Natural killer cell (primary cell): ENCODE results near the gene GLI1. TPM values are rescaled to one million over a fixed set of nuclear protein-coding genes. Genes with fewer than 3 reads are reported as not detected.

Source experiments
- ATAC-seq, 3 donors: fragments of 150-1000 bp in 2 of 3; fragments of 200-7000 bp in 1 of 3; cut with Tn5 transposase; 1 replicate in 1 of 3; 2 replicates in 2 of 3; pipeline ENCODE4 v1.10.0; 2021; ENCODE audit warnings: mild to moderate bottlenecking in 2 of 3, moderate library complexity in 2 of 3
- DNase-seq, 2 donors: peaks; one replicate each; pipeline versions ENCODE4 v3.0.0 to v3.0.0-alpha.2; 2013 to 2021; ENCODE audit warnings: mixed read lengths in 1 of 2
- H3K27ac ChIP-seq: one replicate; pipeline ENCODE4 v1.5.1; 2013; ENCODE audit warnings: mild to moderate bottlenecking, low read length
- H3K27me3 ChIP-seq: one replicate; pipeline ENCODE4 v1.6.1; 2013; ENCODE audit warnings: low read length; ENCODE audit not compliant: control insufficient read depth, insufficient read depth
- H3K36me3 ChIP-seq: one replicate; pipeline ENCODE4 v1.6.1; 2013; ENCODE audit warnings: low read length; ENCODE audit not compliant: control insufficient read depth, insufficient read depth
- H3K4me1 ChIP-seq: one replicate; pipeline ENCODE4 v1.6.1; 2013; ENCODE audit warnings: low read length; ENCODE audit not compliant: control insufficient read depth, insufficient read depth
- H3K4me3 ChIP-seq: one replicate; pipeline ENCODE4 v1.5.1; 2013; ENCODE audit warnings: low read length
- H3K9me3 ChIP-seq: one replicate; pipeline ENCODE4 v1.6.1; 2013; ENCODE audit warnings: low read length; ENCODE audit not compliant: control insufficient read depth, insufficient read depth
- H3K27ac Mint-ChIP-seq, 2 donors: one replicate each; pipeline ENCODE4 v1.8.0; 2022; ENCODE audit warnings: mild to moderate bottlenecking in 2 of 2, mixed read lengths in 2 of 2, moderate library complexity in 1 of 2
- H3K27me3 Mint-ChIP-seq, 2 donors: one replicate each; pipeline ENCODE4 v1.8.0; 2022; ENCODE audit warnings: low read depth in 2 of 2, mixed read lengths in 2 of 2
- H3K36me3 Mint-ChIP-seq: one replicate; pipeline ENCODE4 v1.8.0; 2022; ENCODE audit warnings: mixed read lengths
- H3K4me1 Mint-ChIP-seq, 2 donors: one replicate each; pipeline ENCODE4 v1.8.0; 2022; ENCODE audit warnings: mixed read lengths in 2 of 2
- H3K4me3 Mint-ChIP-seq: one replicate; pipeline ENCODE4 v1.8.0; 2022; ENCODE audit warnings: mild to moderate bottlenecking, moderate library complexity, mixed read lengths
- H3K9me3 Mint-ChIP-seq, 2 donors: one replicate each; pipeline ENCODE4 v1.8.0; 2022; ENCODE audit warnings: mixed read lengths in 2 of 2
- WGBS: methylation state at CpG from one replicate; pipeline ENCODE4 v1.1.7; 2013; ENCODE audit warnings: missing lambda C conversion rate; ENCODE audit not compliant: insufficient coverage; 5-methylcytosine and 5-hydroxymethylcytosine counted together
- intact Hi-C: fragments of 100-400 bp; cut with micrococcal nuclease; formaldehyde crosslinking; loops from one replicate; pipeline ENCODE4 v1.14.2; 2022
- total RNA-seq, 4 donors: library from RNA; stranded (reverse); fragments of 120-200 nt in 1 of 4; gene quantifications; one replicate each; pipeline versions ENCODE4 v1.2.3 to v1.2.4, GENCODE V29; 2013 to 2022
- TF ChIP-seq, protein P1 (sequence below): fragments of 200-600 bp; IDR thresholded peaks from one replicate; pipeline ENCODE4 v1.8.0; 2022; ENCODE audit warnings: antibody characterized with exemption

The GLI1 gene
- total RNA-seq, 3 donors from 2014 or later (not counting 1 experiment from before 2014, with no cell fraction given) = 0.50 to 1.4 (median 0.99) TPM

DNA sequence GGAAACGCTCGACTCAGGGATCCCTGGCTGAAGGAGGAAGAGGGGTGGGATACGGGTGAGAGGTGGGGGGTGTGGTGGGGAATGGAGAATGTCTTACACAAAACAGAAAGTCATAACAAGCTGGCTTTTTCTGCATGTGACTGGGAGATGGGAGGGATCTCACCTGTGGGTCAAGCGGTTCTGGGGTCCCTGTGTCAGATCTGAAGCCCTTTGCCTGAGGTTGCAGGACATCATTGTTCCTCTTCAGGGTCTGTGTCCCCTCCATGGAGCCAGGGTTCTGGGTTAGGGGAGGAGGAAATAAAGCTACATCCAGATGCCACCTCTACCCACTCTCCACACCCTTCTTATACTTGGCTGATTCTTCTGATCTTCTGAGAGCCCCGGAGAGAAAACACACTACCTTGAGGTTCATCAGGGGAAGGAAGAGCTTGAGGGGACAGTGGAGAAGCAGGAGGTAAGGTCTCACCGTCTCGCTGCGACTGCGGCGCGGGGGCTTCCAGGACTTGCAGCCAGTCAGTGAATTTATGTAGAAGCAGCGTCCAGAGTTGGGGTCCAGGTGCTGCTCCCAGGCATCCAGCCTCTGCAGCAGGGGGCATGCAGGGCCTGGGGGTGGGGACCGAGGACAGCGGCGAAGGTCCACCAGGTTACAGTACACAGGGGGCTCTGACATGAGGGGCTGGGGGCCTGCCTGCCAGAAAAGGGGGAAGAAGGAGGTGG, 17.6 kb downstream of the GLI1 start:
- Mint-ChIP-seq H3K4me1 (peaks cover 83 to 91% of the 10 kb centered on the region in 2 donors), H3K36me3 (peaks cover 19% of the 10 kb centered on the region), H3K4me3 (peak overlapping the region; percentile 85), H3K27ac (peak overlapping the region; percentile 97 to 98), H3K9me3 (no peaks in the 10 kb centered on the region), H3K27me3 (no peaks in the 10 kb centered on the region)
- peak overlapping the region; percentile 99 for H3K27ac ChIP-seq
- intact Hi-C loops = loop anchor here (2.0 to 5.0 kb wide), 3 partner anchors 14 to 265 kb away; no protein-coding TSS in a partner anchor
- 1% methylated on average over 15 of the region's 15 CpGs for WGBS
- H3K4me1 ChIP-seq = peaks cover 89% of the 10 kb centered on the region
- H3K36me3 ChIP-seq = peaks cover 28% of the 10 kb centered on the region
- H3K9me3 ChIP-seq = no peaks in the 10 kb centered on the region
- peak overlapping the region; percentile 57 for H3K4me3 ChIP-seq
- peak in 1 of 2 donors; percentile 58 for DNase-seq
- TF ChIP-seq, protein P1, sequence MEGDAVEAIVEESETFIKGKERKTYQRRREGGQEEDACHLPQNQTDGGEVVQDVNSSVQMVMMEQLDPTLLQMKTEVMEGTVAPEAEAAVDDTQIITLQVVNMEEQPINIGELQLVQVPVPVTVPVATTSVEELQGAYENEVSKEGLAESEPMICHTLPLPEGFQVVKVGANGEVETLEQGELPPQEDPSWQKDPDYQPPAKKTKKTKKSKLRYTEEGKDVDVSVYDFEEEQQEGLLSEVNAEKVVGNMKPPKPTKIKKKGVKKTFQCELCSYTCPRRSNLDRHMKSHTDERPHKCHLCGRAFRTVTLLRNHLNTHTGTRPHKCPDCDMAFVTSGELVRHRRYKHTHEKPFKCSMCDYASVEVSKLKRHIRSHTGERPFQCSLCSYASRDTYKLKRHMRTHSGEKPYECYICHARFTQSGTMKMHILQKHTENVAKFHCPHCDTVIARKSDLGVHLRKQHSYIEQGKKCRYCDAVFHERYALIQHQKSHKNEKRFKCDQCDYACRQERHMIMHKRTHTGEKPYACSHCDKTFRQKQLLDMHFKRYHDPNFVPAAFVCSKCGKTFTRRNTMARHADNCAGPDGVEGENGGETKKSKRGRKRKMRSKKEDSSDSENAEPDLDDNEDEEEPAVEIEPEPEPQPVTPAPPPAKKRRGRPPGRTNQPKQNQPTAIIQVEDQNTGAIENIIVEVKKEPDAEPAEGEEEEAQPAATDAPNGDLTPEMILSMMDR = no peak
- H3K27me3 ChIP-seq = no peaks in the 10 kb centered on the region
- no peak for ATAC-seq

DNA sequence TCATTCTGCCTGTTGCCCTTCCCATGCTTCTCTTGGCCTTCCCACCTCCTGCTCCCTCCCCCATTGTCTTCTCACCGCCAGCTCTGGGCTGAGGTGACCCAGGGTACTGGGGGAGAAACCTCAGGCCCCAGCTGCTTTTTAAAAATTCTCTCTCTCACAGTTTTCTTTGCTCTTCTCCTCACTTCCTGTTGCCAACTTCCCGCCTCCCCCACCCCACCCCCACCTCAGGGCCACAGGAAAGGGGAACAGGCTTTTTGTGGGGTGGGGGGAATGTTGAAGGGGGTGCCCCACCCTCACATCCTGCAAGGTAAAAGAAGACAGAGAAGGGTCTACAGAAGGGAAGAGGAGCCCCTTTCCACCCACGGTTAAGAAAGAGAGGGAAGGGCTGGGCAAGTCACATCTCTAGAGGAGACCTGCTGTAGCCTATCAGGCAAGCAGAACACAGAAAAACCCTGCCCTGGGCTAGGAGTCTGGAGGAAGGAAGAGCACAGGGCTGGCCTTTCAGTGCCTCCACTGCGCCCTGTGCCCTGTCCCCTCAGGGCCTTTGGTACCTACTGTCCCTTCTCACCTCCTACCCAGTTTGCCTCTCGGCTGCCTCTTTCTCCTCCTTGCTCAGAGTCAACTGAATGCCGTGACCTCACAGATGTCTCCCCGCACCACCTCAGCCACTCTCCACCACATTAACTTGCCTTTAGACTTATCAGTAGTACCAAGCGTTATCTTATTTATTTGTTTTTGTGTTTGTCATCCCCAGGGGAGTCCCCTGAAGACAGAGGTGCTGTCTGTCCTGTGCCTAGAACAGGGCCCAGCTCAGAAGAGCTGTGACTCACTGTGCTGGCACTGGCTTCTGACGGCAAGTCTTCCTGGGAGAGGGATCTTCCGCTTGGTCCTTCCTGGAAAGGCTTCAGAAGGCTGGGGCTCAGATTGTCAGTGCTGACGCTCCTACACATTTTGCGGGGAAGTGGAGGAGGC, 18.4 kb downstream of the GLI1 start:
- H3K4me1 Mint-ChIP-seq = peaks cover 75 to 83% of the 10 kb centered on the region in 2 donors
- no peaks in the 10 kb centered on the region for H3K9me3 Mint-ChIP-seq
- peaks cover 82% of the 10 kb centered on the region for H3K4me1 ChIP-seq
- TF ChIP-seq, protein P1 = no peak
- H3K27ac Mint-ChIP-seq = peak overlapping the region; percentile 97 to 98
- DNase-seq (peak; percentile 67 to 82), ATAC-seq (peak; percentile 52 to 68 (median 54))
- H3K27me3 ChIP-seq = no peaks in the 10 kb centered on the region
- peaks cover 20% of the 10 kb centered on the region for H3K36me3 ChIP-seq
- no peaks in the 10 kb centered on the region for H3K27me3 Mint-ChIP-seq
- 20% methylated on average over 11 of the region's 12 CpGs for WGBS
- intact Hi-C loops = loop anchor here (2.0 to 5.0 kb wide), 3 partner anchors 15 to 264 kb away; no protein-coding TSS in a partner anchor
- peak overlapping the region; percentile 85 for H3K4me3 Mint-ChIP-seq
- H3K27ac ChIP-seq = peak overlapping the region; percentile 99
- peak overlapping the region; percentile 57 for H3K4me3 ChIP-seq
- peaks cover 19% of the 10 kb centered on the region for H3K36me3 Mint-ChIP-seq
- no peaks in the 10 kb centered on the region for H3K9me3 ChIP-seq

DNA sequence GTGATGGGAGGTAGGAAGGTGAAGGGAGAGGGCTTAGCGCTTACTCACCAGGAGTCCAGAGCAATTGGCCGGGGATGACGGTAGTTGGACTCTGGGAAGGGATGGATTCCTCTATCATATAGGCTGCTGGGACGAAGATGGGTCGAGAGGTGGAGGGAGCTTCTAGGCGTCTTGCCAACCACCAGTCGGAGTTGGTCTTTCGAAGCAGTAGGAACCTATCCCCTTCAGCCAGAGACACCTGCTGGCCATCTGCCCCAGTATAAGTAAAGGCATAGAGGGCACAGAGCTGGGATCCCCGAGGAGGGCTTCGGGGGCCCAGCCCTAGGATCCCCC, 19.4 kb downstream of the GLI1 start:
- peak overlapping the region; percentile 57 for H3K4me3 ChIP-seq
- intact Hi-C loops = loop anchor here (1.0 to 5.0 kb wide), 4 partner anchors 8 to 263 kb away; partner anchors contain the start of gene DDIT3
- no peaks in the 10 kb centered on the region for H3K9me3 ChIP-seq
- peaks cover 76% of the 10 kb centered on the region for H3K4me1 ChIP-seq
- Mint-ChIP-seq H3K36me3 (peaks cover 9% of the 10 kb centered on the region), H3K27ac (peak overlapping the region; percentile 97 to 98), H3K4me3 (peak overlapping the region; percentile 85), H3K4me1 (peaks cover 67 to 78% of the 10 kb centered on the region in 2 donors), H3K9me3 (no peaks in the 10 kb centered on the region), H3K27me3 (no peaks in the 10 kb centered on the region)
- ATAC-seq (peak in 2 of 3 donors; percentile 1 to 3), DNase-seq (peak in 1 of 2 donors; percentile 45)
- TF ChIP-seq, protein P1 = no peak
- H3K27ac ChIP-seq = peak overlapping the region; percentile 99
- H3K36me3 ChIP-seq = peaks cover 12% of the 10 kb centered on the region
- H3K27me3 ChIP-seq = no peaks in the 10 kb centered on the region
- 48% methylated on average over 10 of the region's 10 CpGs for WGBS
